Transverse colon (tissue), 4 donors: Measurements from ENCODE around the gene RNF212. TPM values are rescaled to one million over a fixed set of nuclear protein-coding genes. Genes with fewer than 3 reads are reported as not detected.
"Not testable (repeated sequence)": the region's sequence is repeated elsewhere in the genome, so short reads cannot be mapped to it uniquely, and the experiment has no call there.

Experiments
- DNase-seq: peaks from one replicate; pipeline ENCODE4 v3.0.0-alpha.2; 2019
- H3K27ac ChIP-seq, 4 donors: fragments of 200-600 bp; sonication (generic); 2 replicates each; pipeline ENCODE4 v1.5.1; 2016 to 2018; ENCODE audit warnings: inconsistent platforms in 4 of 4
- H3K27me3 ChIP-seq: fragments of 200-600 bp; sonication (generic); 2 replicates; pipeline ENCODE4 v1.5.1; 2017; ENCODE audit warnings: inconsistent platforms
- H3K36me3 ChIP-seq, 4 donors: fragments of 200-600 bp; sonication (generic); 2 replicates each; pipeline ENCODE4 v1.5.1; 2017 to 2019; ENCODE audit warnings: inconsistent platforms in 4 of 4
- H3K4me1 ChIP-seq, 4 donors: fragments of 200-600 bp; sonication (generic); 2 replicates each; pipeline ENCODE4 v1.5.1; 2017 to 2020; ENCODE audit warnings: inconsistent platforms in 4 of 4
- H3K4me3 ChIP-seq, 4 donors: fragments of 200-600 bp; sonication (generic); 1 replicate in 1 of 4; 2 replicates in 3 of 4; pipeline versions ENCODE4 v1.5.1 to v1.6.1; 2017 to 2019; ENCODE audit warnings: inconsistent platforms in 4 of 4
- H3K9me3 ChIP-seq, 2 donors: fragments of 200-600 bp; sonication (generic); 2 replicates each; pipeline ENCODE4 v1.5.1; 2017 to 2019; ENCODE audit warnings: inconsistent platforms in 2 of 2
- CTCF ChIP-seq, 5 experiments: fragments of 200-600 bp in 3 of 5; fragments of 450-650 bp in 2 of 5; sonication (generic) in 3 of 5; IDR thresholded peaks; 1 replicate in 2 of 5; 2 replicates in 3 of 5; pipeline ENCODE4 v1.5.1; 2016 to 2017; ENCODE audit warnings: antibody characterized with exemption in 5 of 5, inconsistent platforms in 3 of 5, mild to moderate bottlenecking in 2 of 5, moderate library complexity in 1 of 5
- EP300 ChIP-seq: sonication (generic); formaldehyde crosslinking; IDR thresholded peaks from one replicate; pipeline ENCODE4 v1.6.1; 2017; ENCODE audit warnings: antibody characterized with exemption, low read depth
- POLR2A ChIP-seq: fragments of 450-650 bp; IDR thresholded peaks from one replicate; pipeline ENCODE4 v1.6.1; 2016; ENCODE audit warnings: antibody characterized with exemption, mild to moderate bottlenecking, moderate library complexity
- POLR2AphosphoS5 ChIP-seq, 3 donors: sonication (generic); formaldehyde crosslinking; IDR thresholded peaks; one replicate each; pipeline ENCODE4 v1.6.1; 2016; ENCODE audit warnings: antibody characterized with exemption in 3 of 3
- WGBS, 2 donors: methylation state at CpG; one replicate each; pipeline ENCODE4 v1.1.5; 2018; ENCODE audit warnings: low coverage in 1 of 2; 5-methylcytosine and 5-hydroxymethylcytosine counted together
- in situ Hi-C, 4 donors: fragments of 200-750 bp; cut with MboI; loops; one replicate each; pipeline versions ENCODE4 v1.15.0 to v1.15.1; 2017; ENCODE audit warnings: low sequenced_read_pairs in 3 of 4, low pct_ligation_motif_present in 1 of 4, low pct_unique_long_range_greater_than_20kb in 1 of 4
- intact Hi-C: fragments of 100-400 bp; cut with DNase I; formaldehyde crosslinking; loops from one replicate; pipeline ENCODE4 v1.15.1; 2023; ENCODE audit warnings: low total_unique reads
- total RNA-seq, 4 donors: library from RNA; depleted of rRNA; stranded (reverse); fragments of >200 nt; gene quantifications; one replicate each; pipeline ENCODE4 v1.1.0, GENCODE V29; 2016

Gene RNF212
- total RNA-seq, 4 donors from 2014 or later = 2.5 to 9.1 TPM; not detected in 2

- H3K36me3 ChIP-seq, H3K4me3 ChIP-seq, H3K27ac ChIP-seq, H3K9me3 ChIP-seq, DNase-seq, intact Hi-C loops, in situ Hi-C loops: not testable (repeated sequence)
- peaks cover 0 to 13% (median 5%) of the 10 kb centered on the region in 4 donors for H3K4me1 ChIP-seq
- 56% methylated on average over 7 of the region's 7 CpGs; no CpG with 5 or more reads in 1 of the 2 donors for WGBS, 2 donors
- H3K27me3 ChIP-seq = peaks cover 62% of the 10 kb centered on the region
These were observed 59.5 kb downstream of the RNF212 start for GRCh38 chr4:1053891-1054290.

GRCh38 chr4:1053080-1053661 lies 60.2 kb downstream of the RNF212 start:
- TF ChIP-seq EP300 (peak; percentile 22), POLR2A (no peak)
- Histone ChIP-seq H3K27ac (no peak overlapping the region), H3K36me3 (no peaks in the 10 kb centered on the region), H3K4me1 (peaks cover 0 to 8% (median 4%) of the 10 kb centered on the region in 4 donors), H3K4me3 (no peak overlapping the region), H3K27me3 (peaks cover 58% of the 10 kb centered on the region), H3K9me3 (no peaks in the 10 kb centered on the region)
- 30 to 48% methylated on average over 8 to 24 of the region's 24 CpGs for WGBS, 2 donors
- DNase-seq = no peak
- in situ Hi-C loops = no loop called here
- intact Hi-C loops = no loop called here

GRCh38 chr4:1052231-1052671 lies 61.1 kb downstream of the RNF212 start:
- no peak overlapping the region for H3K27ac ChIP-seq
- WGBS, 2 donors = 71% methylated on average over 15 of the region's 15 CpGs; no CpG with 5 or more reads in 1 of the 2 donors
- in situ Hi-C loops (no loop called here), intact Hi-C loops (no loop called here)
- no peak for TF ChIP-seq POLR2AphosphoS5 (IDR thresholded peaks at IDR 0.05)
- no peak for TF ChIP-seq POLR2A
- TF ChIP-seq CTCF (IDR thresholded peaks at IDR 0.05) = no peak
- no peak for TF ChIP-seq EP300
- no peaks in the 10 kb centered on the region for H3K9me3 ChIP-seq
- H3K27me3 ChIP-seq = peaks cover 58% of the 10 kb centered on the region
- no peaks in the 10 kb centered on the region for H3K36me3 ChIP-seq
- H3K4me1 ChIP-seq = peaks cover 0 to 16% (median 10%) of the 10 kb centered on the region in 4 donors
- no peak overlapping the region for H3K4me3 ChIP-seq
- DNase-seq = no peak

GRCh38 chr4:1051472-1051871 lies 61.9 kb downstream of the RNF212 start:
- H3K27me3 ChIP-seq = peaks cover 51% of the 10 kb centered on the region
- H3K4me3 ChIP-seq = no peak overlapping the region
- intact Hi-C loops (no loop called here), in situ Hi-C loops (no loop called here)
- no peak overlapping the region for H3K27ac ChIP-seq
- H3K36me3 ChIP-seq = no peaks in the 10 kb centered on the region
- no peaks in the 10 kb centered on the region for H3K9me3 ChIP-seq
- H3K4me1 ChIP-seq = peaks cover 3 to 22% (median 16%) of the 10 kb centered on the region in 4 donors
- TF ChIP-seq CTCF (IDR thresholded peaks at IDR 0.05) = no peak
- TF ChIP-seq POLR2AphosphoS5 (IDR thresholded peaks at IDR 0.05) = no peak
- no peak for TF ChIP-seq EP300
- TF ChIP-seq POLR2A = no peak
- DNase-seq = no peak
- 76 to 82% methylated on average over 4 to 9 of the region's 9 CpGs for WGBS, 2 donors

GRCh38 chr4:1050486-1051213 lies 62.7 kb downstream of the RNF212 start:
- peak; percentile 9 for DNase-seq
- intact Hi-C loops = no loop called here
- Histone ChIP-seq H3K27ac (no peak overlapping the region), H3K9me3 (no peaks in the 10 kb centered on the region), H3K27me3 (peaks cover 44% of the 10 kb centered on the region), H3K4me1 (peaks cover 3 to 22% (median 17%) of the 10 kb centered on the region in 4 donors), H3K36me3 (no peaks in the 10 kb centered on the region), H3K4me3 (no peak overlapping the region)
- no peak for TF ChIP-seq CTCF (IDR thresholded peaks at IDR 0.05)
- WGBS, 2 donors = 57 to 84% methylated on average over 9 to 40 of the region's 40 CpGs
- in situ Hi-C loops = no loop called here
